ENCODE results near the gene PLA2G2F.

PLA2G2F gene

GRCh38 chr1:20183035-20183434, 43.9 kb downstream of the PLA2G2F start:
- Histone ChIP-seq H3K4me3 (ENCODE audit: insufficient read depth, low read length, poor library complexity, severe bottlenecking) (no peak overlapping the region), H3F3A (ENCODE audit: insufficient read depth) (no peaks in the 10 kb centered on the region), H3K9ac (ENCODE audit: low read length) (no peak overlapping the region), H3K27me3 (ENCODE audit: low read length) (no peaks in the 10 kb centered on the region; the same call in 1 of the 2 replicates), H2AFZ (ENCODE audit: low read depth, low read length, severe bottlenecking) (no peak overlapping the region), H3K4me2 (ENCODE audit: low read depth, low read length, poor library complexity, severe bottlenecking) (no peak overlapping the region), H3K36me3 (ENCODE audit: low read length) (no peaks in the 10 kb centered on the region), H3K9me2 (replicated peaks; ENCODE audit: insufficient read depth, low read length) (no peaks in the 10 kb centered on the region), H3K9me3 (ENCODE audit: insufficient read depth, low read length) (no peaks in the 10 kb centered on the region), H4K20me1 (ENCODE audit: low read depth, low read length) (no peaks in the 10 kb centered on the region), H3K79me2 (ENCODE audit: insufficient read depth, low read length) (no peaks in the 10 kb centered on the region), H3K27ac (ENCODE audit: low read depth, low read length) (no peak overlapping the region)
- no peak for TF ChIP-seq CTCF (IDR thresholded peaks at IDR 0.05; ENCODE audit: insufficient read depth, low read length, poor library complexity, severe bottlenecking)
- no peak for TF ChIP-seq EZH2phosphoT487 (conservative IDR thresholded peaks at IDR 0.05; ENCODE audit: low read length)

DNA sequence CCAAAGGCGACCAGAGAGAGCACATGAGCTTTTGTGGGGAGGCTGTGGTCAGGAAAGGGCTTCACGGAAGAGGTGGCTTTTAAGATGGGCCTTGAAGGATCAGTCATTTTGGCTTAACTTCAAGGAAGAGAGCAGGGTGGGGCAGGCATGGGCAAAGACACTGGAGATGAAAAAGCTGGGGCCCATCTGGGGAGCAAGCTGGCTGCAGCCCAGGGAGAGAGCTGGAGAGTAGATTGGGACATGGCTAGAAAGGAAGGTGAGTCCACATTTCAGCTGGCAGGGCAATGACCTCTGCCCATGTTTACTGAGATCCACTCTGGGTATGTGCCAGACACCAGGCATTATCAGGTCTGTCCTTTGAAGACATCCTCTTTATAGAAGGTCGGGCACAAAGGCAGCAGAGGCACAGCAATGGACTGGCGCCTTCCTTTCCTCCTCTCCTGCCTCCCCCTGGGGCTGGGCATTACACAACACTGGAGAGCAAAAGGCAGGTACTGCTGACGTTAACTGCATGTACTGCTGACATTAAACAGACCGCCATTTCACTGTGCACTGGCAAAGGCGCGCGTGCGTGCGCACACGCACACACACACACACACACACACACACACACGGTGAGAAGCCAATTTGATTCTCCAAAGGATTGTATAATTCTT, 44.6 kb downstream of the PLA2G2F start:
- no peaks in the 10 kb centered on the region for H3K9me2 ChIP-seq (replicated peaks; ENCODE audit: insufficient read depth, low read length)
- H2AFZ ChIP-seq (ENCODE audit: low read depth, low read length, severe bottlenecking), result no peak overlapping the region
- H3K4me2 ChIP-seq (ENCODE audit: low read depth, low read length, poor library complexity, severe bottlenecking), result no peak overlapping the region
- H3F3A ChIP-seq (ENCODE audit: insufficient read depth), result no peaks in the 10 kb centered on the region
- H3K27me3 ChIP-seq (ENCODE audit: low read length), result no peaks in the 10 kb centered on the region; the same call in 1 of the 2 replicates
- H4K20me1 ChIP-seq (ENCODE audit: low read depth, low read length), result no peaks in the 10 kb centered on the region
- H3K4me3 ChIP-seq (ENCODE audit: insufficient read depth, low read length, poor library complexity, severe bottlenecking), result no peak overlapping the region
- H3K9me3 ChIP-seq (ENCODE audit: insufficient read depth, low read length), result no peaks in the 10 kb centered on the region
- H3K79me2 ChIP-seq (ENCODE audit: insufficient read depth, low read length), result no peaks in the 10 kb centered on the region
- no peak for TF ChIP-seq EZH2phosphoT487 (conservative IDR thresholded peaks at IDR 0.05; ENCODE audit: low read length)
- TF ChIP-seq CTCF (IDR thresholded peaks at IDR 0.05; ENCODE audit: insufficient read depth, low read length, poor library complexity, severe bottlenecking), result no peak
- no peak overlapping the region for H3K27ac ChIP-seq (ENCODE audit: low read depth, low read length)
- H3K9ac ChIP-seq (ENCODE audit: low read length), result no peak overlapping the region
- H3K36me3 ChIP-seq (ENCODE audit: low read length), result no peaks in the 10 kb centered on the region

GRCh38 chr1:20184481-20184900, 45.4 kb downstream of the PLA2G2F start:
- Histone ChIP-seq H3K4me2 (ENCODE audit: low read depth, low read length, poor library complexity, severe bottlenecking) (no peak overlapping the region), H3K4me3 (ENCODE audit: insufficient read depth, low read length, poor library complexity, severe bottlenecking) (no peak overlapping the region), H4K20me1 (ENCODE audit: low read depth, low read length) (no peaks in the 10 kb centered on the region), H2AFZ (ENCODE audit: low read depth, low read length, severe bottlenecking) (no peak overlapping the region), H3K27me3 (ENCODE audit: low read length) (no peaks in the 10 kb centered on the region; the same call in 1 of the 2 replicates), H3K36me3 (ENCODE audit: low read length) (no peaks in the 10 kb centered on the region), H3K9me2 (replicated peaks; ENCODE audit: insufficient read depth, low read length) (no peaks in the 10 kb centered on the region), H3K9ac (ENCODE audit: low read length) (no peak overlapping the region), H3K79me2 (ENCODE audit: insufficient read depth, low read length) (no peaks in the 10 kb centered on the region), H3K27ac (ENCODE audit: low read depth, low read length) (no peak overlapping the region), H3K9me3 (ENCODE audit: insufficient read depth, low read length) (no peaks in the 10 kb centered on the region), H3F3A (ENCODE audit: insufficient read depth) (no peaks in the 10 kb centered on the region)
- TF ChIP-seq EZH2phosphoT487 (conservative IDR thresholded peaks at IDR 0.05; ENCODE audit: low read length), result no peak
- no peak for TF ChIP-seq CTCF (IDR thresholded peaks at IDR 0.05; ENCODE audit: insufficient read depth, low read length, poor library complexity, severe bottlenecking)
